K562 (cell line): ENCODE data around the gene PIP4K2A. TPM values are rescaled to one million over a fixed set of nuclear protein-coding genes. Genes with fewer than 3 reads are reported as not detected.

Source experiments
- ATAC-seq: fragments of 200-7000 bp; cut with Tn5 transposase; 3 replicates; pipeline ENCODE4 v1.9.1; 2020; ENCODE audit warnings: moderate library complexity
- BruUV-seq: library from RNA; stranded (reverse); fragments of 400-500 nt; replicated peaks from 2 replicates; lab custom pipeline; 2021; lab: Mats Ljungman, UMichigan
- CTCF ChIA-PET: fragments of 300-600 bp; formaldehyde crosslinking; extraction: SDS; loops from one replicate; lab custom pipeline; 2021; ENCODE audit warnings: low intra/inter-chr PET ratio; lab: Yijun Ruan, JAX
- POLR2A ChIA-PET: fragments of 300-600, 350-650 bp; sonication (Branson Sonifier 250); formaldehyde crosslinking; extraction: SDS; loops from one replicate; lab custom pipeline; 2021; ENCODE audit warnings: antibody characterized with exemption, inconsistent platforms; lab: Yijun Ruan, JAX
- DNase-seq, 4 experiments: peaks; one replicate each; pipeline versions ENCODE4 v3.0.0 to v3.0.0-alpha.2; 2011 to 2018; ENCODE audit warnings: low spot score in 3 of 4, mixed read lengths in 3 of 4; ENCODE audit errors: extremely low read depth in 1 of 4
- FAIRE-seq: peaks from 2 replicates; lab custom pipeline; 2011; peaks lifted over from hg19 to GRCh38; lab: Jason Lieb, UNC
- H2AFZ ChIP-seq: 2 replicates; pipeline ENCODE4 v1.6.0; 2011; ENCODE audit warnings: low read depth, low read length, control low read depth, inconsistent platforms
- H3K27ac ChIP-seq: fragments of 200-600 bp; 3 replicates; pipeline ENCODE4 v1.8.0; 2011; ENCODE audit warnings: low read depth, mild to moderate bottlenecking, control low read depth, inconsistent platforms, low read length, moderate library complexity, mixed read lengths; ENCODE audit errors: extremely low read depth
- H3K27me3 ChIP-seq, 2 experiments: fragments of 300-600 bp in 1 of 2; 2 replicates in 1 of 2; 3 replicates in 1 of 2; pipeline versions ENCODE4 v1.6.0 to v1.8.0; 2011; ENCODE audit warnings: inconsistent platforms in 2 of 2, low read length in 2 of 2, mild to moderate bottlenecking in 1 of 2, mixed read lengths in 1 of 2, moderate library complexity in 1 of 2; ENCODE audit not compliant: control insufficient read depth in 2 of 2, insufficient read depth in 2 of 2
- H3K36me3 ChIP-seq: fragments of 300-600 bp; 3 replicates; pipeline ENCODE4 v1.8.0; 2011; ENCODE audit warnings: mild to moderate bottlenecking, low read length, inconsistent platforms; ENCODE audit not compliant: control insufficient read depth, insufficient read depth
- H3K4me1 ChIP-seq, 2 experiments: fragments of 200-600 bp in 1 of 2; replicated peaks in 1 of 2; 2 replicates in 1 of 2; 3 replicates in 1 of 2; pipeline versions ENCODE4 v1.5.1 to v1.8.0; 2011; ENCODE audit warnings: inconsistent platforms in 2 of 2, low read length in 2 of 2, mild to moderate bottlenecking in 1 of 2, mixed read lengths in 1 of 2, moderate library complexity in 1 of 2; ENCODE audit not compliant: control insufficient read depth in 2 of 2, insufficient read depth in 2 of 2
- H3K4me2 ChIP-seq: 2 replicates; pipeline ENCODE4 v1.6.1; 2011; ENCODE audit warnings: low read length, control low read depth, inconsistent platforms, mixed read lengths; ENCODE audit not compliant: insufficient read depth
- H3K4me3 ChIP-seq: fragments of 200-600 bp; sonication (generic), shearing (Covaris generic); 2 replicates; pipeline ENCODE4 v1.5.1; 2016; ENCODE audit warnings: control low read depth, inconsistent platforms
- H3K79me2 ChIP-seq: fragments of 200-600 bp; 3 replicates; pipeline ENCODE4 v1.8.0; 2011; ENCODE audit warnings: low read length, inconsistent platforms; ENCODE audit not compliant: control insufficient read depth, insufficient read depth
- H3K9ac ChIP-seq, 2 experiments: 2 replicates each; pipeline versions ENCODE4 v1.6.0 to v1.6.1; 2011; ENCODE audit warnings: low read depth in 2 of 2, low read length in 2 of 2, control low read depth in 1 of 2, inconsistent platforms in 1 of 2, mild to moderate bottlenecking in 1 of 2, mixed read lengths in 1 of 2; ENCODE audit not compliant: insufficient read depth in 1 of 2
- H3K9me1 ChIP-seq: one replicate; pipeline ENCODE4 v1.6.0; 2011; ENCODE audit warnings: inconsistent platforms, mild to moderate bottlenecking, low read length, moderate library complexity; ENCODE audit not compliant: control insufficient read depth, insufficient read depth
- H3K9me3 ChIP-seq: replicated peaks from 2 replicates; pipeline ENCODE4 v1.5.1; 2011; ENCODE audit warnings: low read depth, low read length, inconsistent platforms; ENCODE audit not compliant: control insufficient read depth, insufficient read depth
- H4K20me1 ChIP-seq: replicated peaks from 2 replicates; pipeline ENCODE4 v1.6.1; 2011; ENCODE audit warnings: low read length, inconsistent platforms, mixed read lengths; ENCODE audit not compliant: control insufficient read depth, insufficient read depth
- ATF6 ChIP-seq: sonication (generic); formaldehyde crosslinking; IDR thresholded peaks from 2 replicates; pipeline ENCODE4 v1.4.0; 2020; ENCODE audit warnings: mild to moderate bottlenecking, missing genetic modification reagents
- BRD9 ChIP-seq: fragments of 450-650 bp; IDR thresholded peaks from 2 replicates; pipeline ENCODE4 v1.6.1; 2018; ENCODE audit warnings: low read depth; ENCODE audit not compliant: partially characterized antibody
- HDAC8 ChIP-seq: fragments of 450-650 bp; IDR thresholded peaks from 2 replicates; pipeline ENCODE4 v1.6.1; 2016; ENCODE audit warnings: mild to moderate bottlenecking, missing genetic modification characterization, moderate library complexity, missing compliant biosample characterization
- MEIS2 ChIP-seq: fragments of 450-650 bp; IDR thresholded peaks from 2 replicates; pipeline ENCODE4 v1.6.1; 2014; ENCODE audit warnings: mild to moderate bottlenecking; ENCODE audit not compliant: partially characterized antibody
- STAT6 ChIP-seq: sonication (generic); formaldehyde crosslinking; IDR thresholded peaks from 2 replicates; pipeline ENCODE4 v1.8.1; 2023; ENCODE audit warnings: mild to moderate bottlenecking, missing genetic modification reagents
- ZNF23 ChIP-seq: fragments of 250-450 bp; sonication (Bioruptor Pico); IDR thresholded peaks from 2 replicates; pipeline ENCODE4 v1.4.0; 2020; ENCODE audit warnings: mild to moderate bottlenecking
- WGBS: fragments of 100-300 bp; shearing (Covaris generic); methylation state at CpG from one replicate; pipeline ENCODE4 v1.1.6; 2016; ENCODE audit warnings: low coverage, mixed read lengths; ENCODE audit not compliant: insufficient coverage; ENCODE audit errors: missing lambda C conversion rate; 5-methylcytosine and 5-hydroxymethylcytosine counted together
- in situ Hi-C: fragments of 300-500 bp; cut with MboI; formaldehyde crosslinking; loops from 4 replicates; pipeline ENCODE4 v1.15.0; 2018; ENCODE audit warnings: inconsistent platforms, mixed read lengths
- intact Hi-C: fragments of 100-400 bp; cut with micrococcal nuclease; formaldehyde crosslinking; loops from 2 replicates; pipeline ENCODE4 v1.14.2; 2022
- polyA plus RNA-seq, 8 experiments: library from polyadenylated mRNA; depleted of rRNA in 4 of 8; stranded (reverse) in 5 of 8; unstranded in 3 of 8; fragments of >200 nt; fragmentation: Nextera tagmentation in 2 of 8; fragmentation: Illumina TruSeq in 1 of 8; extraction: Ambion mirVana in 2 of 8; extraction: Trizol in 1 of 8; gene quantifications; 2 replicates each; pipeline versions ENCODE4 v1.2.1 to v1.2.3, GENCODE V29; 2011 to 2014; ENCODE audit warnings: inconsistent platforms in 1 of 8, missing spikeins in 1 of 8
- total RNA-seq, 7 experiments: library from RNA; depleted of rRNA in 6 of 7; stranded (reverse); fragments of >200 nt in 6 of 7; fragmentation: Illumina TruSeq in 2 of 7; extraction: Trizol in 2 of 7; gene quantifications; 2 replicates each; pipeline versions ENCODE4 v1.2.1 to v1.2.3, GENCODE V29; 2011 to 2021; ENCODE audit warnings: low replicate concordance in 1 of 7
- TF ChIP-seq, protein P1 (sequence below), 2 experiments: IDR thresholded peaks in 1 of 2; conservative IDR thresholded peaks in 1 of 2; 2 replicates each; pipeline ENCODE4 v1.6.1; 2016; ENCODE audit warnings: low read depth in 2 of 2, mild to moderate bottlenecking in 1 of 2, missing compliant biosample characterization in 1 of 2, missing genetic modification characterization in 1 of 2, moderate library complexity in 1 of 2

PIP4K2A gene
- total and polyA plus RNA-seq, 9 of the 15 experiments (the other 6 are each of a cell fraction or from before 2014, with no cell fraction given) = 35.6 to 117 (median 71.9) TPM

GRCh38 chr10:22655312-22655981 lies 58.9 kb downstream of the PIP4K2A start:
- Histone ChIP-seq H3K4me2 (no peak overlapping the region), H3K4me1 (peaks cover 8% of the 10 kb centered on the region in 2 experiments; a peak in 4 of 5 replicates), H4K20me1 (peaks cover 8% of the 10 kb centered on the region; the same call in 1 of the 2 replicates), H3K9me3 (no peaks in the 10 kb centered on the region), H2AFZ (no peak overlapping the region), H3K4me3 (no peak overlapping the region), H3K27me3 (no peaks in the 10 kb centered on the region), H3K36me3 (peaks cover 30% of the 10 kb centered on the region; the same call in 1 of the 3 replicates), H3K9ac (no peak overlapping the region), H3K79me2 (peaks cover 96% of the 10 kb centered on the region), H3K9me1 (no peaks in the 10 kb centered on the region), H3K27ac (no peak overlapping the region)
- 76% methylated on average over 9 of the region's 10 CpGs for WGBS
- DNase-seq = no peak
- in situ Hi-C loops (no loop called here), intact Hi-C loops (no loop called here)
- TF ChIP-seq MEIS2 = peak; percentile 47
- TF ChIP-seq ZNF23 (CRISPR knock-in tag) = no peak
- TF ChIP-seq, protein P1, sequence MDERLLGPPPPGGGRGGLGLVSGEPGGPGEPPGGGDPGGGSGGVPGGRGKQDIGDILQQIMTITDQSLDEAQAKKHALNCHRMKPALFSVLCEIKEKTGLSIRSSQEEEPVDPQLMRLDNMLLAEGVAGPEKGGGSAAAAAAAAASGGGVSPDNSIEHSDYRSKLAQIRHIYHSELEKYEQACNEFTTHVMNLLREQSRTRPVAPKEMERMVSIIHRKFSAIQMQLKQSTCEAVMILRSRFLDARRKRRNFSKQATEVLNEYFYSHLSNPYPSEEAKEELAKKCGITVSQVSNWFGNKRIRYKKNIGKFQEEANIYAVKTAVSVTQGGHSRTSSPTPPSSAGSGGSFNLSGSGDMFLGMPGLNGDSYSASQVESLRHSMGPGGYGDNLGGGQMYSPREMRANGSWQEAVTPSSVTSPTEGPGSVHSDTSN (CRISPR knock-in tag; IDR thresholded peaks at IDR 0.05; ENCODE audit: low read depth) = no peak
- TF ChIP-seq, protein P1 (tag; conservative IDR thresholded peaks at IDR 0.05; ENCODE audit: low read depth) = peak; percentile 85
- no peak for TF ChIP-seq STAT6
- TF ChIP-seq BRD9 = no peak
- no peak for TF ChIP-seq HDAC8 (tag)
- TF ChIP-seq ATF6 (CRISPR knock-in tag) = no peak
- POLR2A ChIA-PET = interaction anchor here (1.3 to 2.2 kb wide), 3 partner anchors 11 to 23 kb away, joined by 4 to 8 read pairs (median 6); no protein-coding TSS in a partner anchor
- FAIRE-seq = no peak
- CTCF ChIA-PET = no interaction called here
- BruUV-seq = no TSS peak
- ATAC-seq = no peak
